Gastrocnemius medialis (tissue), 4 donors: Measurements from ENCODE around the gene KIN.

Experiments
- CTCF ChIP-seq, 5 experiments: fragments of 450-650 bp in 3 of 5; fragments of 200-600 bp in 2 of 5; sonication (generic) in 2 of 5; IDR thresholded peaks in 4 of 5; conservative IDR thresholded peaks in 1 of 5; 1 replicate in 4 of 5; 2 replicates in 1 of 5; pipeline ENCODE4 v1.5.1; 2016 to 2019; ENCODE audit warnings: antibody characterized with exemption in 5 of 5, mild to moderate bottlenecking in 3 of 5, moderate library complexity in 3 of 5
- POLR2A ChIP-seq, 2 donors: fragments of 450-650 bp; IDR thresholded peaks; one replicate each; pipeline ENCODE4 v1.6.1; 2017; ENCODE audit warnings: antibody characterized with exemption in 2 of 2, mild to moderate bottlenecking in 2 of 2, moderate library complexity in 2 of 2

GRCh38 chr10:7794251-7795026 is 6.6 kb upstream of the KIN start:
- TF ChIP-seq CTCF (IDR thresholded peaks at IDR 0.05 in 4 of 5, conservative IDR thresholded peaks at IDR 0.05 in 1 of 5) (no peak), POLR2A (IDR thresholded peaks at IDR 0.05) (no peak)
